ENCODE data around the gene AVEN. TPM values are rescaled to one million over a fixed set of nuclear protein-coding genes. Genes with fewer than 3 reads are reported as not detected.

The AVEN gene
- polyA plus RNA-seq, 1 experiment: 22.2 TPM

- POLR2A ChIA-PET: no interaction called here
- Histone ChIP-seq H3K27ac (ENCODE audit: low read depth, low read length) (no peak overlapping the region), H3K4me3 (ENCODE audit: low read depth, low read length) (no peak overlapping the region), H3K27me3 (ENCODE audit: control insufficient read depth, insufficient read depth, low read length) (no peaks in the 10 kb centered on the region), H3K9me3 (ENCODE audit: control insufficient read depth, insufficient read depth, low read length) (no peaks in the 10 kb centered on the region)
- no peak for DNase-seq (ENCODE audit: low read depth, low spot score)
- CTCF ChIA-PET: no interaction called here
- no peak for TF ChIP-seq CTCF (IDR thresholded peaks at IDR 0.05; ENCODE audit: low read depth, low read length)
Measured at GRCh38 chr15:33908406-33908805, 130.6 kb downstream of the AVEN start.

- no peak for DNase-seq (ENCODE audit: low read depth, low spot score)
- Histone ChIP-seq H3K4me3 (ENCODE audit: low read depth, low read length) (no peak overlapping the region), H3K27me3 (ENCODE audit: control insufficient read depth, insufficient read depth, low read length) (no peaks in the 10 kb centered on the region), H3K27ac (ENCODE audit: low read depth, low read length) (no peak overlapping the region), H3K9me3 (ENCODE audit: control insufficient read depth, insufficient read depth, low read length) (no peaks in the 10 kb centered on the region)
- ChIA-PET POLR2A (no interaction called here), CTCF (no interaction called here)
- no peak for TF ChIP-seq CTCF (IDR thresholded peaks at IDR 0.05; ENCODE audit: low read depth, low read length)
Measured at GRCh38 chr15:33907326-33907725, 131.7 kb downstream of the AVEN start.

- DNase-seq (ENCODE audit: low read depth, low spot score): no peak
- no peak overlapping the region for H3K27ac ChIP-seq (ENCODE audit: low read depth, low read length)
- H3K9me3 ChIP-seq (ENCODE audit: control insufficient read depth, insufficient read depth, low read length): no peaks in the 10 kb centered on the region
- CTCF ChIA-PET: no interaction called here
- TF ChIP-seq CTCF (IDR thresholded peaks at IDR 0.05; ENCODE audit: low read depth, low read length): no peak
- POLR2A ChIA-PET: no interaction called here
- no peaks in the 10 kb centered on the region for H3K27me3 ChIP-seq (ENCODE audit: control insufficient read depth, insufficient read depth, low read length)
- H3K4me3 ChIP-seq (ENCODE audit: low read depth, low read length): no peak overlapping the region
Measured at GRCh38 chr15:33903661-33904060, 135.3 kb downstream of the AVEN start.

GRCh38 chr15:33902043-33902442 is 137.0 kb downstream of the AVEN start:
- H3K9me3 ChIP-seq (ENCODE audit: control insufficient read depth, insufficient read depth, low read length): no peaks in the 10 kb centered on the region
- no peak for TF ChIP-seq CTCF (IDR thresholded peaks at IDR 0.05; ENCODE audit: low read depth, low read length)
- DNase-seq (ENCODE audit: low read depth, low spot score): no peak
- no peaks in the 10 kb centered on the region for H3K27me3 ChIP-seq (ENCODE audit: control insufficient read depth, insufficient read depth, low read length)
- no peak overlapping the region for H3K27ac ChIP-seq (ENCODE audit: low read depth, low read length)
- CTCF ChIA-PET: no interaction called here
- H3K4me3 ChIP-seq (ENCODE audit: low read depth, low read length): no peak overlapping the region
- POLR2A ChIA-PET: no interaction called here

GRCh38 chr15:33894193-33894592 is 144.8 kb downstream of the AVEN start:
- Histone ChIP-seq H3K4me3 (ENCODE audit: low read depth, low read length) (no peak overlapping the region), H3K27ac (ENCODE audit: low read depth, low read length) (no peak overlapping the region), H3K27me3 (ENCODE audit: control insufficient read depth, insufficient read depth, low read length) (no peaks in the 10 kb centered on the region), H3K9me3 (ENCODE audit: control insufficient read depth, insufficient read depth, low read length) (no peaks in the 10 kb centered on the region)
- ChIA-PET CTCF (interaction anchor here (0.6 to 0.7 kb wide), 2 partner anchors 11 to 18 kb away, joined by 3 read pairs; no protein-coding TSS in a partner anchor), POLR2A (no interaction called here)
- no peak for DNase-seq (ENCODE audit: low read depth, low spot score)
- no peak for TF ChIP-seq CTCF (IDR thresholded peaks at IDR 0.05; ENCODE audit: low read depth, low read length)
